HepG2 (cell line): Measurements from ENCODE around the gene SEC24A. TPM values are rescaled to one million over a fixed set of nuclear protein-coding genes. Genes with fewer than 3 reads are reported as not detected.

Experiments
- ATAC-seq: fragments of 200-7000 bp; cut with Tn5 transposase; 3 replicates; pipeline ENCODE4 v1.9.1; 2020; ENCODE audit warnings: mild to moderate bottlenecking, moderate library complexity
- BruUV-seq: library from RNA; stranded (reverse); fragments of 400-500 nt; replicated peaks from 2 replicates; lab custom pipeline; 2021; lab: Mats Ljungman, UMichigan
- CTCF ChIA-PET: fragments of 300-600 bp; formaldehyde crosslinking; extraction: SDS; loops from one replicate; lab custom pipeline; 2021; ENCODE audit warnings: low total read pairs, inconsistent platforms, low intra/inter-chr PET ratio; lab: Yijun Ruan, JAX
- POLR2A ChIA-PET: fragments of 350-600 bp; sonication (Branson Sonifier 250); formaldehyde crosslinking; loops from one replicate; lab custom pipeline; 2020; ENCODE audit warnings: antibody characterized with exemption, inconsistent platforms; lab: Yijun Ruan, JAX
- DNase-seq: peaks from one replicate; pipeline ENCODE4 v3.0.0-alpha.2; 2015; ENCODE audit warnings: low spot score
- FAIRE-seq: peaks from 3 replicates; lab custom pipeline; 2011; peaks lifted over from hg19 to GRCh38; lab: Jason Lieb, UNC
- H2AFZ ChIP-seq: one replicate; pipeline ENCODE4 v1.6.1; 2011; ENCODE audit warnings: low read length, inconsistent platforms
- H3K27ac ChIP-seq: fragments of 300-600 bp; 3 replicates; pipeline ENCODE4 v1.8.0; 2011; ENCODE audit warnings: mixed run types, mild to moderate bottlenecking, mixed read lengths, low read length, inconsistent platforms; ENCODE audit not compliant: insufficient read depth; ENCODE audit errors: extremely low read length
- H3K27me3 ChIP-seq, 2 experiments: fragments of 200-600 bp in 1 of 2; 2 replicates in 1 of 2; 3 replicates in 1 of 2; pipeline versions ENCODE4 v1.6.0 to v1.8.0; 2011; ENCODE audit warnings: low read length in 2 of 2, mild to moderate bottlenecking in 2 of 2, moderate library complexity in 2 of 2, inconsistent platforms in 1 of 2; ENCODE audit not compliant: insufficient read depth in 2 of 2, control insufficient read depth in 1 of 2
- H3K36me3 ChIP-seq, 2 experiments: fragments of 200-600 bp in 1 of 2; replicated peaks in 1 of 2; 2 replicates in 1 of 2; 3 replicates in 1 of 2; pipeline versions ENCODE4 v1.5.1 to v1.8.0; 2011; ENCODE audit warnings: low read length in 2 of 2, inconsistent platforms in 1 of 2; ENCODE audit not compliant: insufficient read depth in 2 of 2, control insufficient read depth in 1 of 2
- H3K4me1 ChIP-seq: 2 replicates; pipeline ENCODE4 v1.5.1; 2012; ENCODE audit warnings: low read length, inconsistent platforms; ENCODE audit not compliant: insufficient read depth
- H3K4me2 ChIP-seq: 2 replicates; pipeline ENCODE4 v1.6.0; 2011; ENCODE audit warnings: low read depth, low read length, inconsistent platforms
- H3K4me3 ChIP-seq, 3 experiments: fragments of 200-600 bp in 1 of 3; sonication (generic), shearing (Covaris generic) in 1 of 3; replicated peaks in 1 of 3; 2 replicates each; pipeline ENCODE4 v1.5.1; 2011 to 2016; ENCODE audit warnings: low read length in 3 of 3, inconsistent platforms in 2 of 3, low read depth in 2 of 3, mild to moderate bottlenecking in 2 of 3, control low read depth in 1 of 3, mixed read lengths in 1 of 3; ENCODE audit not compliant: insufficient read depth in 1 of 3
- H3K79me2 ChIP-seq: one replicate; pipeline ENCODE4 v1.6.1; 2011; ENCODE audit warnings: low read length, inconsistent platforms; ENCODE audit not compliant: insufficient read depth
- H3K9ac ChIP-seq: 2 replicates; pipeline ENCODE4 v1.6.0; 2011; ENCODE audit warnings: mild to moderate bottlenecking, low read depth, low read length, inconsistent platforms; ENCODE audit not compliant: insufficient read depth
- H3K9me3 ChIP-seq: 2 replicates; pipeline ENCODE4 v1.5.1; 2012; ENCODE audit warnings: mild to moderate bottlenecking, low read length
- H4K20me1 ChIP-seq: 2 replicates; pipeline ENCODE4 v1.6.0; 2011; ENCODE audit warnings: inconsistent platforms, mild to moderate bottlenecking, low read length, moderate library complexity; ENCODE audit not compliant: insufficient read depth
- ATF2 ChIP-seq: sonication (generic); formaldehyde crosslinking; IDR thresholded peaks from 2 replicates; pipeline ENCODE4 v1.4.0; 2020; ENCODE audit warnings: missing genetic modification reagents
- CHD2 ChIP-seq: IDR thresholded peaks from 2 replicates; pipeline ENCODE4 v1.6.1; 2011; ENCODE audit warnings: low read depth, low read length, improper control_type of control experiment
- ELF4 ChIP-seq: sonication (generic); formaldehyde crosslinking; IDR thresholded peaks from 2 replicates; pipeline ENCODE4 v1.5.0; 2020; ENCODE audit warnings: missing genetic modification reagents, mild to moderate bottlenecking, moderate library complexity, borderline replicate concordance
- GATA4 ChIP-seq: sonication (generic); IDR thresholded peaks from 2 replicates; pipeline ENCODE4 v1.6.1; 2016; ENCODE audit warnings: antibody characterized with exemption, low read depth, borderline replicate concordance
- HOXA7 ChIP-seq: sonication (generic); formaldehyde crosslinking; IDR thresholded peaks from 2 replicates; pipeline ENCODE4 v1.8.1; 2022; ENCODE audit warnings: mild to moderate bottlenecking, missing genetic modification reagents, moderate library complexity
- MXD1 ChIP-seq: sonication (generic); formaldehyde crosslinking; IDR thresholded peaks from 2 replicates; pipeline ENCODE4 v1.4.0; 2020; ENCODE audit warnings: mild to moderate bottlenecking, missing genetic modification reagents
- ONECUT2 ChIP-seq: sonication (generic); formaldehyde crosslinking; IDR thresholded peaks from 2 replicates; pipeline ENCODE4 v1.4.0; 2020; ENCODE audit warnings: missing genetic modification reagents
- ZNF282 ChIP-seq: fragments of 450-650 bp; IDR thresholded peaks from 2 replicates; pipeline ENCODE4 v1.6.1; 2018; ENCODE audit not compliant: partially characterized antibody
- ZNF556 ChIP-seq: sonication (generic); formaldehyde crosslinking; IDR thresholded peaks from 2 replicates; pipeline ENCODE4 v1.4.0; 2020; ENCODE audit warnings: mild to moderate bottlenecking, missing genetic modification reagents, borderline replicate concordance
- ZNF660 ChIP-seq: sonication (generic); formaldehyde crosslinking; IDR thresholded peaks from 2 replicates; pipeline ENCODE4 v1.5.1; 2020; ENCODE audit warnings: mild to moderate bottlenecking, low read depth, missing genetic modification reagents, borderline replicate concordance
- WGBS: methylation state at CpG from one replicate; pipeline ENCODE4 v1.1.6; 2017; ENCODE audit warnings: low lambda C conversion rate; 5-methylcytosine and 5-hydroxymethylcytosine counted together
- in situ Hi-C: cut with HindIII; loops from 2 replicates; pipeline ENCODE4 v1.10.0; 2017; ENCODE audit warnings: low pct_unique_long_range_greater_than_20kb; ENCODE audit not compliant: extremely low pct_ligation_motif_present
- intact Hi-C: fragments of 100-400 bp; cut with micrococcal nuclease; formaldehyde crosslinking; loops from one replicate; pipeline ENCODE4 v1.10.0; 2022; ENCODE audit not compliant: unreplicated experiment
- polyA plus RNA-seq, 8 experiments: library from polyadenylated mRNA; depleted of rRNA in 3 of 8; stranded (reverse) in 7 of 8; unstranded in 1 of 8; fragments of >200 nt; fragmentation: Illumina TruSeq in 4 of 8; extraction: Trizol in 4 of 8; gene quantifications; 2 replicates each; pipeline versions ENCODE4 v1.2.1 to v1.2.3, GENCODE V29; 2011 to 2016; ENCODE audit warnings: low read depth in 4 of 8, missing spikeins in 1 of 8, mixed read lengths in 1 of 8; ENCODE audit not compliant: insufficient read depth in 1 of 8
- total RNA-seq, 5 experiments: library from RNA; depleted of rRNA; stranded (reverse); fragments of >200 nt; fragmentation: Illumina TruSeq; extraction: Trizol; gene quantifications; 2 replicates each; pipeline ENCODE4 v1.2.3, GENCODE V29; 2016; ENCODE audit warnings: low read depth in 1 of 5
- TF ChIP-seq, protein P1 (sequence below): sonication (generic); formaldehyde crosslinking; IDR thresholded peaks from 2 replicates; pipeline ENCODE4 v1.8.0; 2022; ENCODE audit warnings: missing genetic modification reagents, mild to moderate bottlenecking, borderline replicate concordance

SEC24A gene
- total and polyA plus RNA-seq, 2 of the 13 experiments (the other 11 are each of a cell fraction or from before 2014, with no cell fraction given), result 30.5 to 56.8 TPM

DNA sequence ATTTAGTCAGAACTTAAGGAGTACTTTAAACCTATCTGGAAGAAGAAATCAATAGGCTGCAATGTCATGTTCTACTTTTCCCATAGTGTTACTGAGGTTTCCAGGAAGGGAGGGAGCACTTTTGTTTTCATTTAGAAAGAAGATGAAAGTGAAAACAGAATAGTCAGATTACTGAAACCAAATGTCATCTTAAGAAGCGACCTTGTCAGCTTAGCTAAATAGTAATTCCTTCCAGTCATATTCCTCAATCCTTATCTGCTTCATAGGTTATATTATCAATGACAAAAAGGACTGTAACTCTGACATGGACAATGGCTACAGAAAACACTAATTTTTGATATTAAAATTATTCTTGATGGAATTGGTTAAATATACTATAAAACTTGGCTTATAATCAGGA is 43.7 kb upstream of the SEC24A start (continued):
- no peak for TF ChIP-seq ZNF282
- no peak for TF ChIP-seq HOXA7 (CRISPR knock-in tag)
- TF ChIP-seq ZNF660 (CRISPR knock-in tag), result no peak
- TF ChIP-seq, protein P1, sequence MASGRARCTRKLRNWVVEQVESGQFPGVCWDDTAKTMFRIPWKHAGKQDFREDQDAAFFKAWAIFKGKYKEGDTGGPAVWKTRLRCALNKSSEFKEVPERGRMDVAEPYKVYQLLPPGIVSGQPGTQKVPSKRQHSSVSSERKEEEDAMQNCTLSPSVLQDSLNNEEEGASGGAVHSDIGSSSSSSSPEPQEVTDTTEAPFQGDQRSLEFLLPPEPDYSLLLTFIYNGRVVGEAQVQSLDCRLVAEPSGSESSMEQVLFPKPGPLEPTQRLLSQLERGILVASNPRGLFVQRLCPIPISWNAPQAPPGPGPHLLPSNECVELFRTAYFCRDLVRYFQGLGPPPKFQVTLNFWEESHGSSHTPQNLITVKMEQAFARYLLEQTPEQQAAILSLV (CRISPR knock-in tag), result no peak
- TF ChIP-seq ZNF556 (CRISPR knock-in tag), result no peak
- TF ChIP-seq ATF2 (CRISPR knock-in tag), result no peak
- no peak for TF ChIP-seq MXD1 (CRISPR knock-in tag)
- no peak for TF ChIP-seq ONECUT2 (CRISPR knock-in tag)

DNA sequence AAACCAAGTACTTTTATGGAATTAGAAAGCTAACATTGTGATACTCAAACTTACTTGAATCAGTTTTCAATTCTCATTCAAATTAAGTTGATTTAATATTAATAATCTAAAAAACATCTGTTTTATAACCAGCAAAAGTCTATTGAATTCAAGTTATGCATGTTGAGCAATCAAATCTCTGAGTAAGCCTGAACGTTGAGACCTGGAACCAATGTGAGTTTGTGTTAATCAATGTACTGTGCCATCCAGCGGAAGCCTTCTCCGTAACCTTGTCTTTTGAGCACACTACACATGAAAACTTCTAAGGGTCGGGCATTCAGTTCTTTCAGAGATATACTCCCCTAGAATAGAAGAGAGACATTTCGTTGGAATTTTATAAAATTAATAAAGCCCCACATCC is 41.9 kb upstream of the SEC24A start:
- no peak for FAIRE-seq
- H3K79me2 ChIP-seq, result no peaks in the 10 kb centered on the region
- no peak overlapping the region for H3K27ac ChIP-seq
- WGBS, result 95% methylated on average over 5 of the region's 5 CpGs
- no peak for ATAC-seq
- H2AFZ ChIP-seq, result no peak overlapping the region
- no peaks in the 10 kb centered on the region for H3K27me3 ChIP-seq
- H3K9ac ChIP-seq, result no peak overlapping the region
- H4K20me1 ChIP-seq, result no peaks in the 10 kb centered on the region
- H3K36me3 ChIP-seq, result peaks cover 9 to 66% of the 10 kb centered on the region in 2 experiments
- no TSS peak for BruUV-seq
- H3K4me2 ChIP-seq, result no peak overlapping the region
- POLR2A ChIA-PET, result no interaction called here
- in situ Hi-C loops, result no loop called here
- CTCF ChIA-PET, result no interaction called here
- intact Hi-C loops, result no loop called here
- H3K9me3 ChIP-seq, result no peaks in the 10 kb centered on the region
- no peak overlapping the region for H3K4me3 ChIP-seq
- peaks cover 12% of the 10 kb centered on the region; the same call in 1 of the 2 replicates for H3K4me1 ChIP-seq
- no peak for DNase-seq
- no peak for TF ChIP-seq ELF4 (CRISPR knock-in tag)
- no peak for TF ChIP-seq GATA4
- TF ChIP-seq CHD2, result no peak
